Activated CD4-positive, alpha-beta T cell treated with anti-CD3 and anti-CD28 coated beads, Interleukin-2, amount 50 U/mL, for 48 hours (primary cell): ENCODE data around the gene TM9SF2.
"Not testable (repeated sequence)": the region's sequence is repeated elsewhere in the genome, so short reads cannot be mapped to it uniquely, and the experiment has no call there.

ENCODE experiments used
- DNase-seq, 2 experiments: peaks; one replicate each; pipeline ENCODE4 v3.0.0-alpha.2; 2020

TM9SF2 gene

GRCh38 chr13:99542788-99543406, 41.6 kb downstream of the TM9SF2 start:
- peak; percentile 56 to 69 for DNase-seq

- DNase-seq = no peak
Observed at GRCh38 chr13:99545361-99545760, 44.1 kb downstream of the TM9SF2 start.

GRCh38 chr13:99545979-99546378, 44.7 kb downstream of the TM9SF2 start:
- DNase-seq = no peak

- no peak for DNase-seq
Observed at GRCh38 chr13:99546878-99547277, 45.6 kb downstream of the TM9SF2 start.

GRCh38 chr13:99548448-99548847, 47.2 kb downstream of the TM9SF2 start:
- DNase-seq = no peak

- no peak for DNase-seq
Observed at GRCh38 chr13:99553033-99553432, 51.8 kb downstream of the TM9SF2 start.

- no peak for DNase-seq
Observed at GRCh38 chr13:99555149-99555548, 53.9 kb downstream of the TM9SF2 start.

- no peak for DNase-seq
Observed at GRCh38 chr13:99556867-99557443, 55.7 kb downstream of the TM9SF2 start.

- no peak for DNase-seq
Observed at GRCh38 chr13:99558570-99559180, 57.4 kb downstream of the TM9SF2 start.

GRCh38 chr13:99559560-99559959, 58.3 kb downstream of the TM9SF2 start:
- DNase-seq = no peak

GRCh38 chr13:99563404-99563803, 62.1 kb downstream of the TM9SF2 start:
- no peak for DNase-seq

GRCh38 chr13:99564386-99564785, 63.1 kb downstream of the TM9SF2 start:
- no peak for DNase-seq

GRCh38 chr13:99565478-99566124, 64.3 kb downstream of the TM9SF2 start:
- no peak for DNase-seq

GRCh38 chr13:99566125-99567083, 65.1 kb downstream of the TM9SF2 start:
- DNase-seq = no peak

GRCh38 chr13:99568901-99569300, 67.6 kb downstream of the TM9SF2 start:
- not testable (repeated sequence) for DNase-seq

- DNase-seq = no peak
Observed at GRCh38 chr13:99572131-99572530, 70.9 kb downstream of the TM9SF2 start.

GRCh38 chr13:99572921-99573320, 71.6 kb downstream of the TM9SF2 start:
- no peak for DNase-seq

GRCh38 chr13:99575376-99576120, 74.3 kb downstream of the TM9SF2 start:
- no peak for DNase-seq

- DNase-seq = no peak
Observed at GRCh38 chr13:99577934-99578917, 77.0 kb downstream of the TM9SF2 start.

- DNase-seq = no peak
Observed at GRCh38 chr13:99580500-99581268, 79.4 kb downstream of the TM9SF2 start.
